Breast epithelium (tissue), 4 donors: ENCODE measurements around the gene INSM2. TPM values are rescaled to one million over a fixed set of nuclear protein-coding genes. Genes with fewer than 3 reads are reported as not detected.

ENCODE experiments used
- DNase-seq, 2 donors: peaks; one replicate each; pipeline ENCODE4 v3.0.0-alpha.2; 2019; ENCODE audit warnings: low spot score in 2 of 2
- H3K27ac ChIP-seq, 2 donors: fragments of 200-600 bp; sonication (generic) in 1 of 2; one replicate each; pipeline ENCODE4 v1.5.1; 2016 to 2019; ENCODE audit warnings: mild to moderate bottlenecking in 1 of 2
- H3K27me3 ChIP-seq, 2 donors: fragments of 200-600 bp; sonication (generic) in 1 of 2; one replicate each; pipeline versions ENCODE4 v1.5.1 to v1.6.0; 2017 to 2019; ENCODE audit warnings: control low read depth in 1 of 2, mild to moderate bottlenecking in 1 of 2
- H3K36me3 ChIP-seq: fragments of 200-600 bp; one replicate; pipeline ENCODE4 v1.5.1; 2019
- H3K4me1 ChIP-seq, 2 donors: fragments of 200-600 bp; sonication (generic); one replicate each; pipeline ENCODE4 v1.5.1; 2016 to 2019; ENCODE audit warnings: control low read depth in 1 of 2
- H3K4me3 ChIP-seq, 3 donors: fragments of 200-600 bp; sonication (generic); 1 replicate in 2 of 3; 2 replicates in 1 of 3; pipeline ENCODE4 v1.5.1; 2016 to 2019; ENCODE audit warnings: mild to moderate bottlenecking in 3 of 3, moderate library complexity in 2 of 3
- H3K9me3 ChIP-seq, 2 donors: fragments of 200-600 bp; sonication (generic) in 1 of 2; one replicate each; pipeline ENCODE4 v1.5.1; 2016 to 2019; ENCODE audit warnings: control low read depth in 1 of 2
- CTCF ChIP-seq, 3 donors: fragments of 450-650 bp; IDR thresholded peaks; one replicate each; pipeline ENCODE4 v1.5.1; 2016 to 2017; ENCODE audit warnings: antibody characterized with exemption in 3 of 3, mild to moderate bottlenecking in 3 of 3, moderate library complexity in 3 of 3
- POLR2A ChIP-seq: fragments of 450-650 bp; IDR thresholded peaks from one replicate; pipeline ENCODE4 v1.6.1; 2016; ENCODE audit warnings: antibody characterized with exemption, mild to moderate bottlenecking, moderate library complexity
- POLR2AphosphoS5 ChIP-seq, 3 donors: sonication (generic); formaldehyde crosslinking; IDR thresholded peaks; one replicate each; pipeline ENCODE4 v1.6.1; 2017; ENCODE audit warnings: antibody characterized with exemption in 3 of 3
- intact Hi-C: fragments of 100-400 bp; cut with DNase I; formaldehyde crosslinking; loops from one replicate; pipeline ENCODE4 v1.15.1; 2023; ENCODE audit warnings: low total_unique reads
- total RNA-seq, 3 donors: library from RNA; depleted of rRNA; stranded (reverse); fragments of >200 nt; gene quantifications; one replicate each; pipeline ENCODE4 v1.1.0, GENCODE V29; 2016

Gene INSM2
- total RNA-seq, 3 donors from 2014 or later: not detected

DNA sequence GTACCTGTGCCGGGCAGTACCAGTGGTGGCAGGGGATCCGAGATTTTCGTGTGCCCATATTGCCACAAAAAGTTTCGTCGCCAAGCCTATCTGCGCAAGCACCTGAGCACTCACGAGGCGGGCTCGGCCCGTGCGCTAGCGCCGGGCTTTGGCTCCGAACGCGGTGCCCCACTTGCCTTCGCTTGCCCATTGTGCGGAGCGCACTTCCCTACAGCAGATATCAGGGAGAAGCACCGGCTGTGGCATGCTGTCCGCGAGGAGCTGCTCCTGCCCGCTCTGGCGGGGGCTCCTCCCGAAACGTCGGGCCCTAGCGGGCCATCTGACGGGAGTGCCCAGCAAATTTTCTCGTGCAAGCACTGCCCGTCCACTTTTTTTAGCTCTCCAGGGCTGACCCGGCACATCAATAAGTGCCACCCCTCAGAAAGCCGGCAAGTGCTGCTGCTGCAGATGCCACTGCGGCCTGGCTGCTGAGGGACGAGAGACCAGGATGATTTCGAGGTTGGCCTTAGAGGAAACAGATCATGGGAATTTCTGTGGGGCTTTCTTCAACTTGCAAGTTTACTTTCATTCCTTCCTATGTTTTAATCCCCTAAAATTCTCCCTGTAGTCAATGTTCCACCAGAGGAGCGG, 1.6 kb downstream of the INSM2 start:
- peaks cover 5 to 50% of the 10 kb centered on the region in 2 donors for H3K27me3 ChIP-seq
- H3K4me3 ChIP-seq: peak overlapping the region in 2 of 3 donors; percentile 61 to 70
- TF ChIP-seq POLR2AphosphoS5 (IDR thresholded peaks at IDR 0.05) (no peak), CTCF (IDR thresholded peaks at IDR 0.05) (no peak), POLR2A (no peak)

DNA sequence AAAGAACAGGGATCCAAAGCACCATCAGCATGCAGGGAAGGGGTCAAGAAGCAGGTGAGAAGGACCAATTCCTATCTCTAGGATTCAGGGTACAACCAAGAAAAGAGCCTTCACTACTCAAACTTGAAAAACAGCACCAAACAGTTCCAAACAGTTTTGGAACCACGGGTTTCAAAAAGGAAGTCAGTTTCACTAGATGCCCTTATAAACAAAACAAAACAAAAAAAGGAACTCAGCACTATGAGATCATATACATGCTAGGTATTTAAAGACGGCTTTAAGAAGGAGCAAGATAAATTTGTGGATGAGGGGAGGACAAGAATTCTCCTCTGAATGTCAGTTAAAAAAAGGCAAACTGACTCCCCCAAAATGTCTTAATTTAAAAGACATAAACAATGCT, 6.0 kb downstream of the INSM2 start:
- no peak overlapping the region for H3K27ac ChIP-seq
- intact Hi-C loops: no loop called here
- peaks cover 0 to 10% of the 10 kb centered on the region in 2 donors for H3K27me3 ChIP-seq
- TF ChIP-seq CTCF (IDR thresholded peaks at IDR 0.05) (no peak), POLR2A (no peak), POLR2AphosphoS5 (IDR thresholded peaks at IDR 0.05) (no peak)
- no peaks in the 10 kb centered on the region for H3K9me3 ChIP-seq
- no peak overlapping the region for H3K4me3 ChIP-seq
- peaks cover 0 to 2% of the 10 kb centered on the region in 2 donors for H3K4me1 ChIP-seq
- H3K36me3 ChIP-seq: no peaks in the 10 kb centered on the region
- no peak for DNase-seq

More for the DNA sequence above, 1.6 kb downstream of the INSM2 start:
- Histone ChIP-seq H3K4me1 (peaks cover 0 to 14% of the 10 kb centered on the region in 2 donors), H3K9me3 (no peaks in the 10 kb centered on the region), H3K36me3 (no peaks in the 10 kb centered on the region), H3K27ac (no peak overlapping the region)
- intact Hi-C loops: no loop called here
- no peak for DNase-seq

GRCh38 chr14:35543006-35543405, 9.0 kb downstream of the INSM2 start:
- no peak overlapping the region for H3K4me3 ChIP-seq
- TF ChIP-seq CTCF (IDR thresholded peaks at IDR 0.05) (no peak), POLR2A (no peak), POLR2AphosphoS5 (IDR thresholded peaks at IDR 0.05) (no peak)
- DNase-seq: no peak
- no peaks in the 10 kb centered on the region for H3K27me3 ChIP-seq
- intact Hi-C loops: no loop called here
- no peaks in the 10 kb centered on the region for H3K9me3 ChIP-seq
- no peaks in the 10 kb centered on the region for H3K36me3 ChIP-seq
- H3K27ac ChIP-seq: no peak overlapping the region
- no peaks in the 10 kb centered on the region for H3K4me1 ChIP-seq

GRCh38 chr14:35549551-35549950, 15.6 kb downstream of the INSM2 start:
- TF ChIP-seq POLR2AphosphoS5 (IDR thresholded peaks at IDR 0.05) (no peak), POLR2A (no peak), CTCF (IDR thresholded peaks at IDR 0.05) (no peak)
- Histone ChIP-seq H3K27me3 (no peaks in the 10 kb centered on the region), H3K4me1 (no peaks in the 10 kb centered on the region), H3K27ac (no peak overlapping the region), H3K4me3 (no peak overlapping the region), H3K9me3 (no peaks in the 10 kb centered on the region), H3K36me3 (no peaks in the 10 kb centered on the region)
- intact Hi-C loops: no loop called here
- no peak for DNase-seq

GRCh38 chr14:35551081-35551480, 17.1 kb downstream of the INSM2 start:
- no peaks in the 10 kb centered on the region for H3K9me3 ChIP-seq
- H3K36me3 ChIP-seq: no peaks in the 10 kb centered on the region
- no peaks in the 10 kb centered on the region for H3K4me1 ChIP-seq
- H3K27ac ChIP-seq: no peak overlapping the region
- no peak overlapping the region for H3K4me3 ChIP-seq
- DNase-seq: no peak
- intact Hi-C loops: no loop called here
- no peaks in the 10 kb centered on the region for H3K27me3 ChIP-seq
- TF ChIP-seq POLR2A: no peak
- TF ChIP-seq CTCF (IDR thresholded peaks at IDR 0.05): no peak
- TF ChIP-seq POLR2AphosphoS5 (IDR thresholded peaks at IDR 0.05): no peak
